Activated CD8-positive, alpha-beta T cell treated with anti-CD3 and anti-CD28 coated beads, Interleukin-2, amount 10 ng/mL, durations not matched to agents 7 days and 5 days (primary cell): ENCODE results near the gene RASGRP1. TPM values are rescaled to one million over a fixed set of nuclear protein-coding genes. Genes with fewer than 3 reads are reported as not detected.

Source experiments
- ATAC-seq: fragments of 150-1000 bp; cut with Tn5 transposase; one replicate; pipeline ENCODE4 v1.10.0; 2021; ENCODE audit warnings: moderate library complexity
- CTCF ChIA-PET: fragments of 350-600 bp; sonication (Branson Sonifier 250); formaldehyde crosslinking; loops from one replicate; lab custom pipeline; 2021; ENCODE audit warnings: antibody characterized with exemption; lab: Charles Lee
- POLR2A ChIA-PET: fragments of 350-600 bp; sonication (Branson Sonifier 250); formaldehyde crosslinking; loops from one replicate; lab custom pipeline; 2021; ENCODE audit warnings: antibody characterized with exemption; lab: Charles Lee
- DNase-seq: peaks from one replicate; pipeline ENCODE4 v3.0.0-alpha.2; 2020
- H3K27ac Mint-ChIP-seq: one replicate; pipeline ENCODE4 v1.8.0; 2021; ENCODE audit warnings: mild to moderate bottlenecking, mixed read lengths
- H3K27me3 Mint-ChIP-seq: one replicate; pipeline ENCODE4 v1.8.0; 2021; ENCODE audit warnings: low read depth, mixed read lengths
- H3K36me3 Mint-ChIP-seq: one replicate; pipeline ENCODE4 v1.8.0; 2021; ENCODE audit warnings: low read depth, mixed read lengths
- H3K4me1 Mint-ChIP-seq: one replicate; pipeline ENCODE4 v1.8.0; 2021; ENCODE audit warnings: low read depth, mixed read lengths
- H3K4me3 Mint-ChIP-seq: one replicate; pipeline ENCODE4 v1.8.0; 2021; ENCODE audit warnings: mild to moderate bottlenecking, mixed read lengths
- H3K9me3 Mint-ChIP-seq: one replicate; pipeline ENCODE4 v1.8.0; 2022; ENCODE audit warnings: mixed read lengths; ENCODE audit not compliant: insufficient read depth
- total RNA-seq, 2 experiments: library from RNA; stranded (reverse); gene quantifications; one replicate each; pipeline ENCODE4 v1.2.3, GENCODE V29; 2021

Gene RASGRP1
- total RNA-seq, 2 experiments from 2014 or later: 161 to 165 TPM

DNA sequence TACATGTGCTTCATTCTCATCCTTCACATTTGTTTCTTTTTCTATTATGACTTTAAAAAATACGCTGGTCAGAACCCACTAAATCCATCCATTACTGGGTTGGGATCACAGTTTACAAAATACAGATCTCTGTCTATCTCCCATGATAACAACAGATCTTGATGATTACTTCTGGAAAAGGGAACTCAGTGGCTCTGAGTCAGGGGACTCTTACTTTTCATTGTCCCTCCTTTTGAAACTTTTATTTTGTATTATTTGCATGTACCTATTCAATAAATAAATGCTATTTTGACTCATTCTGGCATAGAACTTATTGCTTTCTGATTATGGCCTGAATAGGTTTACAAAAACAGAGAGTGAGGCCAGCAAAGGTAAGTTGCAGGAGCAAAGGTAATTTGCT is 11.6 kb upstream of the RASGRP1 start:
- no peaks in the 10 kb centered on the region for H3K9me3 Mint-ChIP-seq
- ATAC-seq (no peak), DNase-seq (no peak)
- no peaks in the 10 kb centered on the region for H3K27me3 Mint-ChIP-seq
- H3K4me3 Mint-ChIP-seq: no peak overlapping the region
- H3K36me3 Mint-ChIP-seq: peaks cover 2% of the 10 kb centered on the region
- H3K27ac Mint-ChIP-seq: no peak overlapping the region
- ChIA-PET CTCF (no interaction called here), POLR2A (interaction anchor here (0.9 to 1.1 kb wide), 2 partner anchors 12 to 35 kb away, joined by 4 to 5 read pairs; no protein-coding TSS in a partner anchor)
- peaks cover 25% of the 10 kb centered on the region for H3K4me1 Mint-ChIP-seq

DNA sequence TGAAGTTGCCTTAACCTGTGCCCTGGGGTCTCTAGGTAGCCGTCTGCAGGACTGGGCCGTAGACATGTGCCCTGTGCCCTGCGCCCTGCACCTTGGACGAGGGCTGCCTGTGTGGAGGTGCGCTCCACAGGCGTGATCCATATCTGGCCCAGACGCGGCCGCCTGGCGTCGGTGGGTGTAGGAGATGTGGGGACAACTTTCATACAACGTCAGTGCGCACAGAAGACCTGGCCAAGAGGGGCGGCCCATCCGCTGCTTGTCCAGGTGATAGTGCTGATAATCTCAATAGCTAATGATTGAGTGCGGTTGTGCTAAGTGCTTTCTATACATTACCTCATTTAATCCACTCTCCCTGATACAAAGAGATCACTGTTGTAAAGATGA is 665 bp upstream of the RASGRP1 start:
- Mint-ChIP-seq H3K27ac (peak overlapping the region; percentile 93), H3K9me3 (peaks cover 6% of the 10 kb centered on the region), H3K36me3 (peaks cover 50% of the 10 kb centered on the region), H3K4me1 (peaks cover 45% of the 10 kb centered on the region), H3K4me3 (peak overlapping the region; percentile 94), H3K27me3 (no peaks in the 10 kb centered on the region)
- DNase-seq (no peak), ATAC-seq (no peak)
- ChIA-PET CTCF (interaction anchor here (1.3 to 9.3 kb wide), 5 partner anchors 8 to 132 kb away, joined by 4 to 572 read pairs (median 102); no protein-coding TSS in a partner anchor), POLR2A (interaction anchor here (1.4 to 9.4 kb wide), 7 partner anchors 33 to 130 kb away, joined by 3 to 336 read pairs (median 71); no protein-coding TSS in a partner anchor)

DNA sequence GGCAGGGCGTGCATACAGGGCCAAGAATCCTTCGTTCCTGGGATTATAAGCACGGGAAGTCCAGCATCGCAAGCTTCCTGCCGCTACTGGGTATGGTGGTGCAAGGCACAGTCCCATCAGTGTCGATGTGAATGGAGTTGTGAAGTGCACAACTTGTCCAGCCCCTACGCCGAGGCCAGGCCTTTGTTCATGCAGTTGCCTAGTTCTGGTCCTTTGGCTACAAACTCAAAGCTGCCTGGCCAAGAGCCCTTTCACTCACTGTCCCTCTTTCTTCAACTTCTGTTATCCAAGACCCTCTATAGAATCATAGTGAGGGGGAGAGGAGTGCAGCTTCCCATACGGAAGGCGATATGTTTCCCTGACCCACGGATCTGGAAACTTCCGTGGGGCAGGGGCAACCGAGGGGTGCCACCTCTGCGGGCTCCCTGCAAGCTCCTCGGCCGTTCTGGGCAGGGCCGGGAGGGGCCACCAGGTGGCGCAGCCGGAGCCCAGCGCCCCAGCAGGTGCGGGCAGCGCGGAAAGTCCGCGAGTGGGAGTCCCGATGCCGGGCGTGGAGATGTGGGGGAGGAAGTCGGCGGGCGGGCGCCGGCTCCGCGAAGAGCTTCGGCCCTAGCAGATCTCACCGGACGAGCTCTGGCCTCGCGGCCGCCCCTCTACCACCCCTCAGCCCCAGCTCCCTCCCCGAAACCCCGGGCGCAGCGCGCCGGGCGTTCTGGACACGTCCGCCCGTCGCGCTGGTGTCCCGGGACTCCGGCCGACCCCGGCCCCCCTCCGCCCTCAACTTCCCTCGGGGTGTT is 693 bp downstream of the RASGRP1 start:
- POLR2A ChIA-PET: interaction anchor here (0.6 to 9.4 kb wide), 45 partner anchors 8 to 1534 kb away, joined by 3 to 336 read pairs (median 4); no protein-coding TSS in a partner anchor
- peaks cover 58% of the 10 kb centered on the region for H3K36me3 Mint-ChIP-seq

DNA sequence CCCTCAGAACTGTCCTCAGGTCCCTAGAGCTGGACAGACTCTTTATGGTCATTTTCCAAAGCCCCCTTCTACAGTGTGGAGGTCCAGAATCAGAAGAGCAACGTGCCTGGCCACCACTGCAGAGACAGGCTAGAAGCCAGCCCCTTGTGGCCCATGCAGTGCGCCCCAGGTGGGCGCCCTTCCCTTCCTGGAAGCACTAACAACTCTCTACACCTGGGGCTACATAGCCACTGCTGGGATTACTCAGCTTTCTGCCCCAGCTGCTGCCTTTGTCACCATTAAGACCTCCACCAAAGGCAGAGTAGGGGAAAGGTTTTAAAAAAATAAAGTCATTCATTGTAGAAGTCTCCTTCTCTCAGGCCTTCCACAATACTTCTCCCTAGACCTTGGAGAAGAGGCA is 2.3 kb downstream of the RASGRP1 start:
- ChIA-PET POLR2A (interaction anchor here (0.8 to 9.4 kb wide), 9 partner anchors 9 to 137 kb away, joined by 3 to 336 read pairs (median 18); no protein-coding TSS in a partner anchor), CTCF (interaction anchor here (0.6 to 9.3 kb wide), 11 partner anchors 22 to 135 kb away, joined by 3 to 572 read pairs (median 31); no protein-coding TSS in a partner anchor)
- ATAC-seq (no peak), DNase-seq (no peak)
- Mint-ChIP-seq H3K27me3 (no peaks in the 10 kb centered on the region), H3K9me3 (no peaks in the 10 kb centered on the region), H3K4me3 (peak overlapping the region; percentile 94), H3K36me3 (peaks cover 65% of the 10 kb centered on the region), H3K27ac (peak overlapping the region; percentile 93), H3K4me1 (peaks cover 71% of the 10 kb centered on the region)

More for the DNA sequence above, 693 bp downstream of the RASGRP1 start:
- Mint-ChIP-seq H3K27me3 (no peaks in the 10 kb centered on the region), H3K4me1 (peaks cover 58% of the 10 kb centered on the region), H3K4me3 (peak overlapping the region; percentile 94), H3K9me3 (peaks cover under 1% of the 10 kb centered on the region), H3K27ac (peak overlapping the region; percentile 93)
- ATAC-seq: peak; percentile 81
- CTCF ChIA-PET: interaction anchor here (0.8 to 9.3 kb wide), 53 partner anchors 9 to 580 kb away, joined by 3 to 572 read pairs (median 5); no protein-coding TSS in a partner anchor
- DNase-seq: peak; percentile 89

DNA sequence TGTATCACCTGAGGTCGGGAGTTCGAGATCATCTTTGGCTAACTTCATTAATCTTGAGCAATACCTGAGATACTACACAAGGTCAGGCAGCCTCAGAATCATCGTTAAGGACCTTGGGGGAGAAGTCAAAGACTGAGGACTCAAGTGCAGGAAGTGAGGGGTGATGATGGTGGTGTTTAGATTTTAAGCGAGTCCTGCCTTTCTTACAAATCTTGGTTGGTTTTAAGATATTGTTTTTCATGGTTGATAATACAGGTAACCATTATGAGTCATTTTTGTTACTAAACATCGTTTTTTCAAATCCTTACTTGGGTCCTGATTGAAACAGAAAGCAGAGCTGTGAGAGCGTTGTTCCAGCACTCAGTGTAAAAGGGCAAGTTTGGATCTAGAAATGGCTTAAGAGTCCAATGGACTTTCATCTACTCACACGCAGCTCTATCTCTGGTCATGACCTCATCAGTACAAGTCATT is 4.1 kb downstream of the RASGRP1 start:
- peaks cover 74% of the 10 kb centered on the region for H3K4me1 Mint-ChIP-seq
- no peak for ATAC-seq
- POLR2A ChIA-PET: interaction anchor here (0.6 to 9.4 kb wide), 11 partner anchors 12 to 139 kb away, joined by 3 to 336 read pairs (median 4); partner anchors contain the start of gene FAM98B
- H3K36me3 Mint-ChIP-seq: peaks cover 83% of the 10 kb centered on the region
- H3K9me3 Mint-ChIP-seq: no peaks in the 10 kb centered on the region
- CTCF ChIA-PET: interaction anchor here (0.8 to 9.3 kb wide), 13 partner anchors 8 to 138 kb away, joined by 3 to 572 read pairs (median 7); no protein-coding TSS in a partner anchor
- H3K27me3 Mint-ChIP-seq: no peaks in the 10 kb centered on the region
- no peak for DNase-seq
- peak overlapping the region; percentile 94 for H3K4me3 Mint-ChIP-seq
- peak overlapping the region; percentile 93 for H3K27ac Mint-ChIP-seq

DNA sequence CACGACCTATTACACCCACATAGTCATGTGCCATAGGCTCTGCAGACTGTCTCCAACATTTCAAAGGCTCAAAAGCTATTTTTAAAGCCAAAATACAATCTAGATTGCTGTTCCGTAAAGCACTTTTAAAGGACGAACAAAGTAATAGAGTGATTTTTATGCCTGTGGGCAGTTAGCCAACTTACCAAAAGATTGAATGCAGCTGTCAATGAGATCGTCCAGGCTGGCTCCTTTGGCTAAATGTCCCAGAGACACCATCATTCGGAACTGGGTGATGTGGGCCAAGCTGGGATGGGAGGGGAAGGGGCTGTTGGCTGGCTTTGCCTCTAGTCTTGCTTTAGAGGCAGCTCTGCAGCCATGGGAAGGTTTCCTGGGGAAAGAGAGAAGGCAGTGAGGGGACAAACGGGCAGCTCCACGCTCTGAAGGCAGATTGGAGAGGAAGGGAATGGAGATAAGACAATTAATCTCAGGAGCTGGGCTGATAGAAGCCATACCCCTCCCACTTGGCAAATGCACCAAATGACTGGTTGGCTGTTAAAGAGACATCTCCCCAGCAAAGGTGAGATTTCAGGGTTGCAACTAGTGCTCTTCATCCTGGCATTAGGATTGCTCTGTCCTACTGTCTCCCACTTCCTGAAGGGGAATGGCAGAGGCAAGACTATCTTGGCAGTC is 4.8 kb downstream of the RASGRP1 start:
- ATAC-seq (no peak), DNase-seq (no peak)
- no peaks in the 10 kb centered on the region for H3K27me3 Mint-ChIP-seq
- H3K27ac Mint-ChIP-seq: peak overlapping the region; percentile 93
- CTCF ChIA-PET: interaction anchor here (1.1 to 9.3 kb wide), 10 partner anchors 25 to 139 kb away, joined by 3 to 572 read pairs (median 30); no protein-coding TSS in a partner anchor
- H3K9me3 Mint-ChIP-seq: no peaks in the 10 kb centered on the region
- peak overlapping the region; percentile 94 for H3K4me3 Mint-ChIP-seq
- peaks cover 90% of the 10 kb centered on the region for H3K36me3 Mint-ChIP-seq
- H3K4me1 Mint-ChIP-seq: peaks cover 74% of the 10 kb centered on the region
- POLR2A ChIA-PET: interaction anchor here (0.8 to 9.4 kb wide), 7 partner anchors 11 to 139 kb away, joined by 3 to 336 read pairs (median 10); partner anchors contain the start of gene FAM98B

DNA sequence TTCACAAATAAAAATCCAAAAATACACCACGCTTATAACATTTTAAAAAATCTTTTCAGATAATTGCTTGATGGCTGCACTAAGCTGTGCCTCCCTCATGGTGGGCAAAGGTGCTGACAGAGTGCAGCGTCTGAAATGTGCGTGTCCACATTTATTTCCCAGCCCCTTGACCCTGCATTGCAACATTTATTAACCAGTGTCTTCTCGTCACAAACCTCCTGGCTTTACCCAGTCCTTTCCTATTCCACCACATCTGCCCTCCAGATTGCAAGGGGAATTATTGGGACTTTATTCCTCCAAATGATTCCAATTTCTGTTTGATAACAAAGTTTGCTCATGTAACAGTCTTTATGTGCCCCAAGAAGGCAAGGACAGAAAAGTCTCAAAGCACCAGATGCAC is 5.5 kb downstream of the RASGRP1 start:
- ChIA-PET CTCF (interaction anchor here (0.7 to 9.3 kb wide), 5 partner anchors 82 to 140 kb away, joined by 3 to 572 read pairs (median 22); no protein-coding TSS in a partner anchor), POLR2A (interaction anchor here (0.6 to 9.4 kb wide), 7 partner anchors 33 to 140 kb away, joined by 3 to 336 read pairs (median 10); partner anchors contain the start of gene FAM98B)
- no peak for ATAC-seq
- Mint-ChIP-seq H3K9me3 (no peaks in the 10 kb centered on the region), H3K27ac (peak overlapping the region; percentile 93), H3K36me3 (peaks cover 95% of the 10 kb centered on the region), H3K4me3 (peak overlapping the region; percentile 94), H3K4me1 (peaks cover 80% of the 10 kb centered on the region), H3K27me3 (no peaks in the 10 kb centered on the region)
- DNase-seq: no peak

DNA sequence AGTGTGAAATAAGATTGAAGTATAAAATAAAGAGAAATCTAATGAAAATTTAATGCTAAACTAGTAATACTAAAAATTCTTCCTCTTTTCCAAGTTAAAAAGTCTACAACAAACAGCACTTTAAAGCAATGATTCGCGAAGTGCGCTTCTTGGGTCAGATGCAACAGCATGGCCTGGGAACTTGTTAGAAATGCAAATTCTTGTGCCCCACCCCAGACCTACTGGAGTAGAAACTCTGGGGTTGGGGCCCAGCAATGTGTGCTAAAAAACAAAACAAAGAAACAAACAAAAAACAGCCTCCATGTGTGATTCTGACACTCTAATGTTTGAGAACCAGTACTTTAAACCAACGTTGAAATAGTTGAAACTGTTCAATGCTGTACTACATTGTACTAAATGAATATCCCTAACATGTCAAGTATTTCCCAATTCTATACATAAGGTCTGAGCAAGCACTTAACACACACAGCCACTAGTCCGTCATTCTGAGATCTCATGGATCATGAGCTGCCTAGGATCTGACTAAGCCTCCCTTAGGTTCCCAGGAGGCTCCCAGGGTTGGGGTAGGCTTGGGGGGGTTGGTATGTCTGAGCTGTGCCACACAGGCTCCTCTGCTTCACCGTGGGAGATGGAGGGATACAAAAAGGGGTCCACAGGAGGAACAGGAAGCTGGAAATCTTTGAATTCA is 6.1 kb downstream of the RASGRP1 start:
- no peak for DNase-seq
- POLR2A ChIA-PET: interaction anchor here (0.6 to 9.4 kb wide), 4 partner anchors 32 to 128 kb away, joined by 3 to 336 read pairs (median 204); no protein-coding TSS in a partner anchor
- no peak for ATAC-seq
- Mint-ChIP-seq H3K27me3 (no peaks in the 10 kb centered on the region), H3K9me3 (no peaks in the 10 kb centered on the region), H3K36me3 (peaks cover 96% of the 10 kb centered on the region), H3K4me3 (peak overlapping the region; percentile 94), H3K4me1 (peaks cover 86% of the 10 kb centered on the region), H3K27ac (peak overlapping the region; percentile 93)
- CTCF ChIA-PET: interaction anchor here (0.7 to 9.3 kb wide), 5 partner anchors 83 to 140 kb away, joined by 3 to 572 read pairs (median 22); no protein-coding TSS in a partner anchor

DNA sequence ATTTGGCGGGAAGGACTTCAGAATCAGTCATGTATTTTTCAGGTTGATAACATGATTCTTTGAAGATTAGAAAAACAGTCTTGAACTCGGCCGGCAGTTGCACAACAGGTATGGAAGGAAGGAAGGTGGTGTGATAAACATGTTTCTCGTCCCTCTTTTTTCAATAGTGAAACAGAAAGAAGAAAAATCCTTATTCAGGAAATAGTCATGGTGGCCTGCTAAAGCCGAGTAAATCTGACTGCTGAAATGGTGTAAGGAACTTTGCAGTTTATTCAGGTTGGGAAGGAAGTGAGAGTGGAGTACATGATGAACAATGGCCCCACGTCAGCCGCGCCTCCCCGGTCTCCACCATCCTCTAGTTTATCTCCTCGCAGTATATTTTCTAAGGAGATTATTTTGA is 6.7 kb downstream of the RASGRP1 start:
- H3K9me3 Mint-ChIP-seq: no peaks in the 10 kb centered on the region
- no peaks in the 10 kb centered on the region for H3K27me3 Mint-ChIP-seq
- peak overlapping the region; percentile 81 for H3K27ac Mint-ChIP-seq
- ChIA-PET POLR2A (interaction anchor here (0.6 kb wide), 1 partner anchor 1535 kb away, joined by 3 read pairs; no protein-coding TSS in a partner anchor), CTCF (interaction anchor here (0.6 to 7.6 kb wide), 7 partner anchors 53 to 139 kb away, joined by 3 to 39 read pairs (median 4); no protein-coding TSS in a partner anchor)
- peak overlapping the region; percentile 94 for H3K4me3 Mint-ChIP-seq
- peaks cover 92% of the 10 kb centered on the region for H3K4me1 Mint-ChIP-seq
- ATAC-seq: peak; percentile 32
- peaks cover 96% of the 10 kb centered on the region for H3K36me3 Mint-ChIP-seq
- no peak for DNase-seq

DNA sequence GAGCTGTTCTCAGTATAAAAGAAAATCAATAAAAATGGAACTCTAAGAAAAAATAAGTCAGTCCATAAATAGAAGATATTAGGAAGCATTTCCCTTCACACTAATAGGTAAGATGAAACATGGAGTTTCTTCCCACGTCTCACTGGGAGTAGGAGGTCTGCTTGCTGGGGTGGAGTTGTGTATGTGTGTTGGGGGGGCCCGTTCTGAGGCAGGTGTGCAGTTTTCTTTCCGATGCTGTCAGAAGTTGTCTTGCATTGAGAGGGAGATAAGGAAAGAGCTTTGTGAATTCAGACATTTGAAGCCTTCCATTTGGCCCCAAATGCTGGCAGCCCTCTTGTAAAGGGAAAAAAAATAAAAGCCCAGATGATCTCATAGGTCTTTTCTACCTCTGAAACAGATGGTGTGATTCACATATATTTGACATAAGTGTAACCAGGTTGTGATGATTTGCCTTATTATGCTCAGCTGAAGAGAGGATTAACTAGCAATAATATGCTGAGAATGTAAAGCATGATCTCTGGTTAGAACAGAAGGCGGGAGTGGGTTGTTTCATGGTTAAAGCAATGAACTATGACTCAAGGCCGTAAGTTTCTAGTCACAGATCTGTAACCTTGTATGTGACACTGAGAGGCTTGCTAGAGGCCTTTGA is 8.8 kb downstream of the RASGRP1 start:
- Mint-ChIP-seq H3K36me3 (peaks cover 91% of the 10 kb centered on the region), H3K27me3 (no peaks in the 10 kb centered on the region), H3K4me1 (peaks cover 91% of the 10 kb centered on the region), H3K27ac (peak overlapping the region; percentile 64), H3K9me3 (no peaks in the 10 kb centered on the region), H3K4me3 (peak overlapping the region; percentile 7)
- POLR2A ChIA-PET: interaction anchor here (0.9 to 1.6 kb wide), 5 partner anchors 8 to 96 kb away, joined by 3 to 5 read pairs (median 3); partner anchors contain the start of gene RASGRP1
- DNase-seq: no peak
- CTCF ChIA-PET: interaction anchor here (0.7 to 7.6 kb wide), 9 partner anchors 8 to 144 kb away, joined by 3 to 39 read pairs (median 6); partner anchors contain the start of gene RASGRP1
- no peak for ATAC-seq
